ENCODE results near the gene MC1R.
"Not testable (repeated sequence)": the region's sequence is repeated elsewhere in the genome, so short reads cannot be mapped to it uniquely, and the experiment has no call there.

Gene MC1R

DNA sequence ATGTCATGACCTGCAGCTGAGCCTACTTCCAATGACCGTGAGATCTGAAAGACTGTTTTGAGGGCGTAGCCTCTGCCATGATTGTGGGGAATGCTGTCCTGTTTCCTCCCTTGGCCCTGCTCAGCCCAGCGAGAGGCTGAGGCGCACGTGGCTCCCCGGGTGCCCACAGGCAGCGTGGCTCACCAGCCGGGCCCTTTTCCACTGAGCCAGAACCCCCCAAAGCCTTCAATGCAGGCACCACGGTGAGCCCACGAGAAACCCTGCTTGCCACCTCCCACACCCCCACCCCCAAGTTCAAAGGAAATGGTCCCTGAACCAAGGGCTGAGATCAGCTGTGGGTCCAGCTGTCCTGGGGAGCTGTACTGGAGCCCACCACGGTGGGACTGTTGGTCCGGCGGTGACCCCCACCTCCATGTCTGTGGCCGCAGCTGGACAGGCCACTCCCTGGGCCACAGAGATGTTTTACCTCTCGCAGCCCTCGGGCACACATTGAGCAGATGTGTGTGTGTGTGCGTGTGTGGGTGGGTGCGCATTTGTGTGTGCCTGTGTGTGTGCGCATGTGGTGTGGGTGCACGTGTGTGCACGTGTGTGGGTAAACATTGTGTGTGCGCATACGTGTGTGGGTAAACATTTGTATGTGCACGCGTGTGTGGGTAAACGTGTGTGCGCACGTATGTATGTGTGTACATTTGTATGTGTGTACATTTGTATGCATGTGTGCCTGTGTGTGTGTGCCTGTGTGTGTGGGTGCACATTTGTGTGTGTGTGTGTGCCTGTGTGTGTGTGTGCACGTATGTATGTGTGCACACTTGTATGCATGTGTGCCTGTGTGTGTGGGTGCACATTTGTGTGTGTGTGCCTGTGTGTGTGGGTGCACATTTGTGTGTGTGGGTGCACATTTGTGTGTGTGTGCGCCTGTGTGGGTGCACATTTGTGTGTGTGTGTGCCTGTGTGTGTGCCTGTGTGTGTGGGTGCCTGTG, 5.0 kb upstream of the MC1R start:
- in situ Hi-C loops (cut with HindIII; ENCODE audit: low sequenced_read_pairs) = no loop called here

DNA sequence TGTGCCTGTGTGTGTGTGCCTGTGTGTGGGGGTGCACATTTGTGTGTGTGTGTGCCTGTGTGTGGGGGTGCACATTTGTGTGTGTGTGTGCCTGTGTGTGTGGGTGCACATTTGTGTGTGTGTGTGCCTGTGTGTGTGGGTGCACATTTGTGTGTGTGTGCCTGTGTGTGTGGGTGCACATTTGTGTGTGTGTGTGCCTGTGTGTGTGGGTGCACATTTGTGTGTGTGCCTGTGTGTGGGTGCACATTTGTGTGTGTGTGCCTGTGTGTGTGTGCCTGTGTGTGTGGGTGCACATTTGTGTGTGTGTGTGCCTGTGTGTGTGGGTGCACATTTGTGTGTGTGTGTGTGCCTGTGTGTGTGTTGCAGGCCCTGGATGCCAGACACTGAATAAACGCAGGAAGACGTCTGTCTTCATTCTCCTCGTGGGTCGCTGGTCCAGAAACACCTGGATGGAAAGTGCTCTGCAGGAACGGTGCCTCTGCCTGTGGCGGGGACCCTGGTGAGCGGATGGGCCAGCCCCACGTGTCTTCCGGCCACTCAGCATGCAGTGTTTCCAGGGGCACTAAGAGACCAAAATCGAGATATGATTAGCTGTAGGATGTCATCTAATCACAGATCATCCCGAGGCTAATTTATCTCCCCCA, 3.9 kb upstream of the MC1R start:
- in situ Hi-C loops (cut with HindIII; ENCODE audit: low sequenced_read_pairs) = not testable (repeated sequence)

DNA sequence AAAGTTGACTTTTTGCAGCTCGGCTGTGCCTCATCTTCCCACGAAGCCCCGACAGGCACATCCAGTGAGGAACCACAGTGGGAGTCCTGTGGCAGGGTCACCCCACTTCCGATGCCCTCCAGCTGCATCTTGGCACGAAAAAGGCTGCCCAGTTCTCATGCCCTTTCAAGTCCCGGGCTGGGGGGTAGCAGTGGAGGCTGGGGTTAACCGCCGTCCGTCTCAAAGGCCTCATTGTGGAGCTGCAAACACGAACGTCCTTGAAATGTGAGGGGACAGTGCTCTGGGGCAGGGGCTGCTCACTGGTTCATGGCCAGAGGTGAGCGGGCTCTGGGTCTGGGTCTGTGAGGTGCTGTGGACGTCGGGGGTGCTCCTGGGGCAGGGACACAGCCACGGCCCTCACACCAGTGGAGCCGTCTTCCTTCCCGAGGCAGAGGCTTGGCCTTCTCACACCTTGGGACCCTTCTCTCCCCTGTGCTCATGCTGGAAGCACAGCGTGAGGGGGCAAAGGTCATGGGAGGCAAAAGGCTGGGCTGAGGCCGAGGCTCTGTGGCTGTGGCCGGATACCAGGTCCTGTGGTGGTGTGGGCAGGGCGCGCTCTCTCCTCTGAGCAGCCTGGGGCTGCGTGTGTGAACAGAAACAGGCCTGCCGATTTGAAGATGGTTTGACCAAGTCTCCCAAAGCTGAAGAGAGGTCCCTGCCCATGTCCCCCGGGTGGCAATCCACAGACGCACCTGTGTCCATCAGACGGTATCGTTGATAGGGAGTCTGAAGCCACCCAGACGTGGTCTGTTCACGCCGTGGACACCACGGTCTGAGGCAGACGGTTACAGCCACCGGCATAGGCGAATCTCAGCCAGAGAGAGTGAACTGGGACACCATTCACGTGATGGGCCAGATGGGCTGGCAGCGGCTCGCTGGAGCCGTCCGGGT, 3.1 kb upstream of the MC1R start:
- in situ Hi-C loops (cut with HindIII; ENCODE audit: low sequenced_read_pairs) = no loop called here

DNA sequence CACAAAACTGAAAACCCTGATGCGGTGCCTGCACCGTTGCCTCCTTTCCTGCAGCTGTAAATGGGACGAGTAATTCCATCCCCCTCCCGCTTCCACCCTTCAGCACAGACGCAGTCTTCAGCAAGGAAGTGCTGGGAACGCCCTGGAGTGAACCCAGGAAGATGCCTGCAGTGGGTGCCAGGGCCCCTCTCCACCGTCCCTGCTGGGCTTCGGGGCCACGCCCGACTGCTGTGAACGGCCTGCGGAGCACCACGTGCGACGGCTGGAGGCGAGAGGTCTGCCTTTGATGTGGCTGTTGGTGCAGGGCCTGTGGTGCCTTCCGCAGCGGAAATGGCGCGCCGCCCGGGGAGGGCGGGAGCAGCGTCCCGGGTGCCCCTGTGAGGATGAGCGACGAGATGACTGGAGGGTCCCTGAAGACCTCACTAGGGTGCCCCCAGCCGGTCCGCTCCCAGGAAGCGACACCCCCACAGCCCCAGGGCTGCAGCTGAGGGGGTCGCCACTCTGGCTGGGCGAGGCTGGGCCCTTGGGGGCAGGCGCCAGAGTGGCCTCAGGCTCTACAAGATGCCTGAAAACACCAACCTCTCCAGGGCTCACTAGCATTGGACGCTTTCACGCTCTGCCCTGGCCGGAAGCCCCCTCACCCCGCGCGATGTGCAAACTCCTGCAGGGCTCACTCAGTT, 749 bp upstream of the MC1R start:
- in situ Hi-C loops (cut with HindIII; ENCODE audit: low sequenced_read_pairs) = no loop called here

DNA sequence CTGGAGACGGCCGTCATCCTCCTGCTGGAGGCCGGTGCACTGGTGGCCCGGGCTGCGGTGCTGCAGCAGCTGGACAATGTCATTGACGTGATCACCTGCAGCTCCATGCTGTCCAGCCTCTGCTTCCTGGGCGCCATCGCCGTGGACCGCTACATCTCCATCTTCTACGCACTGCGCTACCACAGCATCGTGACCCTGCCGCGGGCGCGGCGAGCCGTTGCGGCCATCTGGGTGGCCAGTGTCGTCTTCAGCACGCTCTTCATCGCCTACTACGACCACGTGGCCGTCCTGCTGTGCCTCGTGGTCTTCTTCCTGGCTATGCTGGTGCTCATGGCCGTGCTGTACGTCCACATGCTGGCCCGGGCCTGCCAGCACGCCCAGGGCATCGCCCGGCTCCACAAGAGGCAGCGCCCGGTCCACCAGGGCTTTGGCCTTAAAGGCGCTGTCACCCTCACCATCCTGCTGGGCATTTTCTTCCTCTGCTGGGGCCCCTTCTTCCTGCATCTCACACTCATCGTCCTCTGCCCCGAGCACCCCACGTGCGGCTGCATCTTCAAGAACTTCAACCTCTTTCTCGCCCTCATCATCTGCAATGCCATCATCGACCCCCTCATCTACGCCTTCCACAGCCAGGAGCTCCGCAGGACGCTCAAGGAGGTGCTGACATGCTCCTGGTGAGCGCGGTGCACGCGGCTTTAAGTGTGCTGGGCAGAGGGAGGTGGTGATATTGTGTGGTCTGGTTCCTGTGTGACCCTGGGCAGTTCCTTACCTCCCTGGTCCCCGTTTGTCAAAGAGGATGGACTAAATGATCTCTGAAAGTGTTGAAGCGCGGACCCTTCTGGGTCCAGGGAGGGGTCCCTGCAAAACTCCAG, 1.1 kb downstream of the MC1R start:
- in situ Hi-C loops (cut with HindIII; ENCODE audit: low sequenced_read_pairs) = loop anchor here (10.0 kb wide), 1 partner anchor 65 kb away; no protein-coding TSS in a partner anchor

DNA sequence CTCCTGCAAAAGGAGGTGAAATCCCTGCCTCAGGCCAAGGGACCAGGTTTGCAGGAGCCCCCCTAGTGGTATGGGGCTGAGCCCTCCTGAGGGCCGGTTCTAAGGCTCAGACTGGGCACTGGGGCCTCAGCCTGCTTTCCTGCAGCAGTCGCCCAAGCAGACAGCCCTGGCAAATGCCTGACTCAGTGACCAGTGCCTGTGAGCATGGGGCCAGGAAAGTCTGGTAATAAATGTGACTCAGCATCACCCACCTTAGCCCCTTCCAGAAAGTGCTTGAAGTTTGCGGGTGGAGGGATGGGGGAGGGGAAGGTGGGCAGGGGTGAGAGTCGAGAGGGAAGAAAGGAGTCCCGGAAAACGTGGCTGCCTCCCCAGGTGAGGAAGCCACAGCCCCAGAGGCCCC, 2.1 kb downstream of the MC1R start:
- in situ Hi-C loops (cut with HindIII; ENCODE audit: low sequenced_read_pairs) = loop anchor here (10.0 kb wide), 1 partner anchor 64 kb away; no protein-coding TSS in a partner anchor

DNA sequence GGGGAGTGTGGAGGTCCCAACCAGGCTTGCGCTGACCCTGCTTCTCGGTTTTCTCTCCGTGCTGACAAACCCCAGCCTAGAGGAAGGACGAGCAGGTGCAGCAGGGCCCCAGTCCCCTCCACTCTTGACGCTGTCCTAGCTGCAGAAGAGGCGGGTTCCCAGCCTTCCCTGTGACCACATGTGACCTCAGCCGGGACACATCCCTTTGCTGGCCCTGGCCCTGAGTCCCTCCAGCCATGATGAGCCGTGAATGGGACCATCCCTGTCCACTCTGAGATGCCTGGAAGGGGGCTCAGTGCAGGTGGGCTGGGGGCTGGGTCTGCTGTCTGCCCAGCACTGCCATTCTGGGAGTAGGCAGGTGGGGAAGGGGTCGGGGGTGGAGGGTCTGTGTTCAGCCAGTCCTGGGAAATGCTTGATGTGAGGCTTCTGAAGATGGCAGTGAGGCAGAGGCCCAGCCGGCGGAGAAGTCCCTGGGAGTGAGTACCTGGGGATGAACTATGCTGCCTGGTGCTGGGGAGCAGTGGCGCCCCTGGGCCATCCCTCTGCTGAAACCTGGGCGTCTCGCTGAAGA, 2.6 kb downstream of the MC1R start:
- in situ Hi-C loops (cut with HindIII; ENCODE audit: low sequenced_read_pairs) = loop anchor here (10.0 kb wide), 1 partner anchor 64 kb away; no protein-coding TSS in a partner anchor

DNA sequence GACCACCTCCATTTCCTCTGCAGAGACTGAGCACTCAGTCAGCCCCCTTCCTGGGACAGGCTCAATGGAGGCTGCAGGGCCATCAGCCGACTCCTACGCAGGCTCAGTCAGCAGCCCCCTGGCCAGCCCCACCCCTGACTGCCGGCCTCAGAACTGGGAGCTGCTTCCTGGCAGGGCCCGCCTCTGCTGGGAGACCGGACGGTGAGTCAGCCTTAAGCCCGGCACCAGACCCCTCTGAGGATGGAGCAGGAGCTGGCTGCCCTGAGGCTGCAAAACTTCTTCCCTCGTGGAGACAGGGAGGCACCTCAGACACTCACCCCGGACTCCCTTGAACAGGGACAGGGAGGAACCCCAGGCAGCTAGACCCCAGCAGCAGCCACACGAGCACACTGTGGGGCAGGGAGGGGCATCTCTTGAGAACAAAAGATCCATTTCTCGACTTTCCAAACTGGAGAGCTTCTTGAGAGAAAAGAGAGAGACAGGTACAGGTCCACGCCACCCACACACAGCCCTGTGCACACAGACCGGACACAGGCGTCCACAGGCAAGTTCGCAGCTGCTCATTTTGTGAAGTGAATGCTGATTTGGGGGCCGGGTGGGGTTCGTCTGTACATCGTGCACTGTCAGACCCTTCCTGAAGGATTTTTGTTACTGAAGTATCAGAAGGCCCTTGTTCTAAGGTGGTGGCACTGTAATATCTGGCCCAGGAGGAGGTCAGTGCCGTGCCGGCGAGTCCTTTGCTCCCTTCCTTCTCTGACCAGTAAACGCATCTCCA, 3.2 kb downstream of the MC1R start:
- in situ Hi-C loops (cut with HindIII; ENCODE audit: low sequenced_read_pairs) = loop anchor here (10.0 kb wide), 1 partner anchor 63 kb away; no protein-coding TSS in a partner anchor

DNA sequence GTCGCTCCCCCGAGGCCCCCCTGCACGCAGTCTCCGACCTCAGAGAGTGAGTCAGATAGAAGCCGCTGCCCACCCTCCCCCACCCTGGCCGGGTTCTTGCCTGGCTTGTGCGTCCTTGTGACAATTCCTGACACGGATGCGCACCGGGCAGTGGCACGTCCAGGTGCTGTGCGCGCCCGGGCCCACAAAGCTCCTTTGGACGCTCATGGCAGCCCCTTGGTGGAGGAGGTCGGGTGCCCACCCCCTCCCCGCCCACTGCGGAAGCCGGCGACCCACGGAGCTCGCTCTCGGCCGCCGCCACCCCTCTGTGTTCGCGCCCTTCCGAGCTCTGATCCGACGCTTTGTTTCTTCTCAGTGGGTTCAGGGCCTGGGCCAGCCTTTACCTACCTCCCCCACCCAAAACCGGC, 3.8 kb downstream of the MC1R start:
- in situ Hi-C loops (cut with HindIII; ENCODE audit: low sequenced_read_pairs) = loop anchor here (10.0 kb wide), 1 partner anchor 62 kb away; no protein-coding TSS in a partner anchor

DNA sequence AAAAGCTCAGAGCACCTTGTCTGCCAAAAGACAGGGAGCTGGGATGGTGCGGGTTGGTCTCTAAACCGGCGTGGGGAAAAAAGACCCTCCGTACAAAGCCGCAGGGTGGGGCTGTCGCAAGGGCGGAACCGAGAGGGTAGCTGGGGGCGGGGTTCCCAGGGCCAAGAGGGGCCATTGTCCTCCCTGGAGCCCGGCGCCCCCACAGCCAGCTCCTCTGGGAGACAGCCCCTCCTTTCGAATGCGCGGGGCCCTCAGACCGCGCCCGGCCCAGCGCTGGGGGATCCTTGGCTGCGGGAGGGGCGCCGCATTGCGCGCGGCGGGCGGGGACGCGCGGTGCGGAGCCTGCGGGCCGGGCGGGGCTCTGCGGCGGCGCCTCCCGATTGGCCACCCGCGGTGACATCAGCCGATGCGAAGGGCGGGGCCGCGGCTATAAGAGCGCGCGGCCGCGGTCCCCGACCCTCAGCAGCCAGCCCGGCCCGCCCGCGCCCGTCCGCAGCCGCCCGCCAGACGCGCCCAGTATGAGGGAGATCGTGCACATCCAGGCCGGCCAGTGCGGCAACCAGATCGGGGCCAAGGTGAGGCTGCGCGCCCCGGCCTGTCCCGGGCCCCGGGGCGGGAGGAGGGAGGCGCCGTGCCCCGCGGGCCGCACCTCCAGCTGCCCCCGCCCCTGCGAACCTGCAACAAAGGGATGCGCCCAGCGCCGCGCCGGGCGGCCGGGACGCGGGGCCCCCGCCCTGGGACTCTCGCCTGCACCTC, 4.4 kb downstream of the MC1R start, which contains the start of gene TUBB3:
Gene TUBB3 (plus strand): TSS at position 459 of the 756 bp plus-strand sequence. CDS start 60 bp downstream, at position 519.
- in situ Hi-C loops (cut with HindIII; ENCODE audit: low sequenced_read_pairs) = loop anchor here (10.0 kb wide), 1 partner anchor 62 kb away; no protein-coding TSS in a partner anchor

DNA sequence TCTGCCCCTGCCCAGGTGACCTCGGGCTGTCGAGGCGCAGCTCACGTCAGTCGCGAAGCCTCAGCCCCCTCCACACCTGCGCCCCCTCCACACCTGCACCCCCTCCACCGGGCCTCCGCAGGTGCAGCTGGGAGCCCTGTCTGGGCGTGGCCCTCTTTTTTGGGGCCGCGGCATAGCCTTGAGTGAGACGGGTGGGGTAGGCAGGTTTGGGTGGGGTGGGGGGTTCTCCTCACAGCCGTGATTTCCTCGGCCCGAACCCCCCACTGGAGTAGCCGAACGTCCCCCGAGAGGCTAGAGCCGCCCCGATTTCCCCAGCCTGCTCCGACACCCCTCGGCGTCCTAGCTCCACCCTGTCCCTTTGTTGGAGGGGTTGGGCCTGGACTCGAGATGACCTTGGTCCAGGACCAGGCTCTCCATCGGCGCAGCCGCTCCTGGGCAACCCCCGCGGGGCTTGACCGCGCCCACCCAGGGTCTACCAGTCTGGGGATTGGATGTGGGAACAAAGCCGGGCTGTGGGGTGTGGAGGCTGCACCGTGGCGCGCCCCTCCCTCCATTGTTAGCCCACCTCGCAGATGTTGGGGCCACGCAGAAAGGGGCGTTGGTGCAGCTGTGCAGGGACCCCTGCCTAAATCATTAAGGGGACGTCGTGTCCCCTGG, 5.1 kb downstream of the MC1R start:
- in situ Hi-C loops (cut with HindIII; ENCODE audit: low sequenced_read_pairs) = loop anchor here (10.0 kb wide), 1 partner anchor 61 kb away; no protein-coding TSS in a partner anchor

DNA sequence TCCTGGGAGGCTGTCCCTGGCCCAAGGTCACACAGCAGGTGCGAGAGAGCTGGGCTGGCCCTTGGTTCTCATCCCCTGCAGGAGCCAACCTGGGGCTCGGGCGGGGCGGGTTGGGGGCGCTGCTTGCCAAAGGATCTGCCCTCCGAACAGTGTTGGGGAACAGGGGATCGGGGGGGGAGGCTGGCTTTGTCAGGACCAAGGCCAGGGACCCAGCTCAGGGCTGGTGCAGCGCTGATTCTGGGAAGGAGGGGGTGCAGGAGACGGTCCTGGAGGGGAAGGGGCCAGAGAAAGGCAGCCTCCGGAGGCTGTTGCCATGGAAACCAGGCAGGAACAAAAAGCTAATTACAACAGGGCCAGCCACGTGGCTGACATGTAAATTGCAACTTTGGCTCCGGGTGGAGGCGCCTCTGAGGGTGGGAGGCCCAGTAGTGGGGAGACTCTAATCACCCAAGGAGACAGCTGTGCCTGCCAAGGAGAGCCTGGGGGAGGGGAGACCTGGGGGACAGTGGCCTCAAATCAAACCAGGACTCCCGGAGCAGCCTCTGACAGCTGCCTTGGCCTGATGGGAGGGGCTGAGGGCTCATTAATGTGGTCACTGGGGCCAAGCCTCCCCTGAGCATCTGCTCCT, 5.7 kb downstream of the MC1R start:
- in situ Hi-C loops (cut with HindIII; ENCODE audit: low sequenced_read_pairs) = loop anchor here (10.0 kb wide), 1 partner anchor 60 kb away; no protein-coding TSS in a partner anchor

DNA sequence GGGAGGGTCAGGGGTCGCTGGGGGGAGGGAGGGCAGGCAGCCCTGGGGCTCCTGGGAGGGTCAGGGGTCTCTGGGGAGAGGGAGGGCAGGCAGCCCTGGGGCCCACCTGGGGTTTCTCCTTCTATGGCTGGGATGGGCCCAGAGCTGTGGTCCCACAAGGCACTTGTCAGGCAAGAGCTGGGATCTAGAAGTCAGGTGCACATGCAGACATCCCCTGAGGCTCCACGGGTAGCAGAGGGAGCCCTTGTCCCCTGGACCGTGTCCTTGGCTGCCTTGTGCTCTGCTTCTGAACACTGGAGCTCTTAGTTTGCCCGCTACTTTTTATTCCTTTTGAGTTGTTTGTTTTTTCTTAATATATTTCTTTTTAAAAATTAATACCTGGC, 6.3 kb downstream of the MC1R start:
- in situ Hi-C loops (cut with HindIII; ENCODE audit: low sequenced_read_pairs) = loop anchor here (10.0 kb wide), 1 partner anchor 60 kb away; no protein-coding TSS in a partner anchor

DNA sequence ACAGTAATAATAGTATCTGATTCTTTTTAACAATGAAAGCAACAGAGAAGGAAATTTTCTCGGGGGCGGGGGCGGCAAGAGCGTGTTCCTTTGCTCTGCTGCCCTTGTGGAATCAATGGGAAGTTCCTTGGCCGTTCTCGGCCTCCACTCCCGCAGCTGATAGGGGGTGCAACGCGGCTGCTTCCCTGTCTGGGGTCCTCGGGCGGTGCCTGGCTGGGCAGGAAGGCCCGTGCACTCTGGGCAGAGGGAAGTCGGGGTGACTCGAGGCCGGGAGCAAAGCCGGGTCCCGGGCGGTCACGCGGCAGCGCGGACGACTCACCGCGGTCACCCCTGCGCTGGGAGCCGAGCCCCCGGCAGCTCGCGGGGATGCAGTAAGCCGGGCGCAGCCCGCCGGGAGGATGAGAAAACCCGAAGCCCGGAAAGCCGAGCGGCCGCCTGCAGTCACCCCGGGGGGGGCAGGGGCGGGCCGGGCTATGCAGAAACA, 7.0 kb downstream of the MC1R start:
- in situ Hi-C loops (cut with HindIII; ENCODE audit: low sequenced_read_pairs) = loop anchor here (10.0 kb wide), 1 partner anchor 59 kb away; no protein-coding TSS in a partner anchor

DNA sequence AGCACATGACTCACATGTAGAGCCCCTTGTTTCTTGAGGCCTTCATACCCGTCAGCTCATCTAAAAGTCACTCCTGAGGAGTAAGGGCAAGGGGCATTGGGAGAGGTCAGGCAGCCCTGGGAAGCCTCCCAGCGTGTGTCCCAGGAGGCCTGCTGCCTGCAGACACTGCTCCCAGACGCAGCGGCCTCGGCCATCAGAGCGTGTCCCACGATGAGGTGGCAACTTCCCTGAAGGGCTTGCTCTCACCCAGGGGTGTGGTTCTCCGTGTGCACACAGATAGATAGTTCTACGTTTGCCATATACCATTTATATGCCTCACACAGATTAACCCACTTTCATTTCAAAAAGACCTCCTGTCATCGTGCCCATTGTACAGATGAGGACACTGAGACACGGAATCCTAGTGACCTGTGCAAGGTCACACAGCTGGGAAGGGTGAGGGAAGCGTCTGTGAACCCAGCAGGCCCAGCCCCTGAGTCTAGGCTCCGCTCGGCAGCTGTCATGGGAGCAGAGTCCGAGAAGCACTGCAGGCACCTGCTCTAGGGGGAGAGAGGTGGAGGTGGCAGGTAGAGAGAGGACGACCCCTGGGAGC, 12.7 kb downstream of the MC1R start:
- in situ Hi-C loops (cut with HindIII; ENCODE audit: low sequenced_read_pairs) = no loop called here

Data from endothelial cell of hepatic sinusoid (primary cell).